ENCODE results near the gene CPSF3. TPM values are rescaled to one million over a fixed set of nuclear protein-coding genes. Genes with fewer than 3 reads are reported as not detected.
A peak's percentile ranks its signal among the peaks of the same experiment; 100 is the strongest.

The CPSF3 gene
- total RNA-seq = 10 to 100 TPM; 32.7 to 64.5 (median 41.8) TPM

- peak; percentile 83 to 94 (median 92) for ATAC-seq (replicated peaks in 6 of 8)
- peak within 1 kb of the TSS; percentile 59 to 98 (median 84) for H3K4me3 ChIP-seq
- in situ Hi-C loops (cut with MboI; ENCODE audit: low pct_unique_long_range_greater_than_20kb in 2 of 9, low sequenced_read_pairs in 9 of 9, unreplicated experiment in 9 of 9) = no loop called here
- peaks cover 13 to 21% of the 10 kb centered on the region in 2 donors for H3K4me1 ChIP-seq (replicated peaks in 1 of 2)
- peak within 1 kb of the TSS; percentile 70 to 89 for H3K27ac ChIP-seq
- WGBS, 10 experiments = 0 to 6% (median 1%) methylated on average over 1 to 17 of the region's 91 CpGs; no CpG with 5 or more reads in 3 of the 10 experiments
Observed at GRCh38 chr2:9423100-9423921, at the start of gene CPSF3, which contains the start of gene ITGB1BP1. Gene CPSF3, plus strand, starts transcription at chr2:9423654. Its CDS starts 120 bp downstream, at chr2:9423774. Gene ITGB1BP1, minus strand, starts transcription at chr2:9423528. Its CDS starts 4,831 bp downstream, at chr2:9418697.

- H3K4me1 ChIP-seq (replicated peaks in 1 of 2) = no peaks in the 10 kb centered on the region
- 80 to 100% (median 91%) methylated on average over 3 to 17 of the region's 18 CpGs; no CpG with 5 or more reads in 4 of the 10 experiments for WGBS, 10 experiments
- no peak for ATAC-seq (replicated peaks in 6 of 8)
- in situ Hi-C loops (cut with MboI; ENCODE audit: low pct_unique_long_range_greater_than_20kb in 2 of 9, low sequenced_read_pairs in 9 of 9, unreplicated experiment in 9 of 9) = no loop called here
- no peak overlapping the region for H3K4me3 ChIP-seq
- H3K27ac ChIP-seq = no peak overlapping the region
Observed at GRCh38 chr2:9374071-9374730, 49.3 kb upstream of the CPSF3 start.

DNA sequence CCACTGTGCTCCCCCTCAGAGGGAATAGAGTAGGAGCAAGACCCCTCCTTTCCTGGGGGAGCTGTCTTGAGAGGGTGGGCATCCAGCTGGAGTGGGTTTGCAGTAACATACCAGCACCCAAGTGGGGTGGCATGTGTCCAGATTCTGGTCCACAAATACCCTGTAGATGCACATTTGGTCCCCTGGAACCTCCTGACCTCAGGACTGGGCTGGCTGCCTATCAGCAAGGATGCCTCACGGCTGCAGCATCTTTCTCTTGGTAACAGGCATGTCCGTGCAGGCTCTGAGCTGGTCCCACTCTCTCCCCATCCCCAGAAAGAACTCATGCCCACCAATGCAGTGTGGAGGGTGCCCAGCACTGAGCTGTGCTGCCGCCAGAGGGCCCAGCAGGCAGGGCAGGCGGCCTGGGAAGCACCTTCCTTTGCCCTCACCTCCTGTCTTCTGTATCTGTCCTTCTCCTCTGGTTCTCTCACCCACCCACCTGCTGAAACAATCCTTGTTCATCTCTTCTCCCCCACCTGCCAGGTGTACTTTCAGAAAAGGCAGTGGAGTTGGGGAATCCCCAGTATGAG lies 47.5 kb upstream of the CPSF3 start:
- Histone ChIP-seq H3K4me3 (no peak overlapping the region), H3K4me1 (replicated peaks in 1 of 2) (no peaks in the 10 kb centered on the region), H3K27ac (no peak overlapping the region)
- ATAC-seq (replicated peaks in 6 of 8) = no peak
- WGBS, 10 experiments = 67 to 100% (median 100%) methylated on average over 1 to 3 of the region's 4 CpGs; no CpG with 5 or more reads in 4 of the 10 experiments
- in situ Hi-C loops (cut with MboI; ENCODE audit: low pct_unique_long_range_greater_than_20kb in 2 of 9, low sequenced_read_pairs in 9 of 9, unreplicated experiment in 9 of 9) = no loop called here

- WGBS, 10 experiments = 62 to 93% (median 76%) methylated on average over 1 to 8 of the region's 9 CpGs; no CpG with 5 or more reads in 3 of the 10 experiments
- ATAC-seq (replicated peaks in 6 of 8) = no peak
- in situ Hi-C loops (cut with MboI; ENCODE audit: low pct_unique_long_range_greater_than_20kb in 2 of 9, low sequenced_read_pairs in 9 of 9, unreplicated experiment in 9 of 9) = no loop called here
- Histone ChIP-seq H3K4me3 (no peak overlapping the region), H3K27ac (no peak overlapping the region), H3K4me1 (replicated peaks in 1 of 2) (no peaks in the 10 kb centered on the region)
Observed at GRCh38 chr2:9377461-9378097, 45.9 kb upstream of the CPSF3 start.

DNA sequence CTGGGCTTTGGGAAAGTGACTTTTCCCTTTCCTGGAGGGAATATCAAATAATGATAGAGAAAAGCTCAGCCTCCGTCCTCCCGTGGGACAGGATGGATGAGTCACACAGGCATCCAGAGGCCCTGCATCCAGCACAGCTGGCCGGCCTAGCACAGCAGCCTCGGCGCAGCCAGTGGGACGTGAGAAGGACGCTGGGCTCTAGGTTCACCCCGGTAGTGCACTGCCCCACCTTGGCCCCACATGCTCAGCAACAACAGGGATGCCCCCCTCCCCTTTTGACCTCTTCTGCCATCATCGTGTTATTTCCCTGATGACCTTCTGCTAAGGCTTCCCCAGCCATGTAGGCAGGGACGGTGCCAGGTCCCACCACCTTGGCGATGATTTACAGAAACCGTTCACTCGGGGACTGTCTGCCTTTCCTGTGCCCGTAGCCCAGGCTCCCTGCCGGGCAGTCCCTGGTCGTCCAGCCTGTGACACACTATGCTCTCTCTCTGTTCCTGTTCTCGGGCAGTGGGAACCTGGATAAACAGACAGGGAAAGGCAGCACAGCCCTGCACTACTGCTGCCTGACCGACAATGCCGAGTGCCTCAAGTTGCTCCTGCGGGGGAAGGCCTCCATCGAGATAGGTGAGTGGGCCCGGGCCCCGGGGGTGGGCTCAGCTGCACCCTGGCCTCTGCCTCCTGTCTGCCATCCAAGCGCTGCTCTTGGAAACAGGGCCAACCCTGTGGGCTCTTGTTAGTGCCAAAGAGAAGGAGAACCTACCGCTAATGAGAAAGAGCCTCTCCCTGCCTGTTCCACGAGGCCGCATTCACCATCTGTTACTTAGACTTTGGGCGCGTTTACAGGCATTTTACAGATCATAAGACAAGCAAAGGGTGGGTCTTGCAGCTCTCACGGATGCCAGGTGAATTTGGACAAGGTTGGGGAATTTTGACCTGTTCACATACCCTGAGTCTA lies 44.7 kb upstream of the CPSF3 start:
- Histone ChIP-seq H3K4me1 (replicated peaks in 1 of 2) (no peaks in the 10 kb centered on the region), H3K4me3 (no peak overlapping the region), H3K27ac (no peak overlapping the region)
- in situ Hi-C loops (cut with MboI; ENCODE audit: low pct_unique_long_range_greater_than_20kb in 2 of 9, low sequenced_read_pairs in 9 of 9, unreplicated experiment in 9 of 9) = no loop called here
- 57 to 90% (median 86%) methylated on average over 3 to 22 of the region's 30 CpGs; no CpG with 5 or more reads in 5 of the 10 experiments for WGBS, 10 experiments
- ATAC-seq (replicated peaks in 6 of 8) = peak in 7 of 8 experiments; percentile 60 to 89 (median 79)

DNA sequence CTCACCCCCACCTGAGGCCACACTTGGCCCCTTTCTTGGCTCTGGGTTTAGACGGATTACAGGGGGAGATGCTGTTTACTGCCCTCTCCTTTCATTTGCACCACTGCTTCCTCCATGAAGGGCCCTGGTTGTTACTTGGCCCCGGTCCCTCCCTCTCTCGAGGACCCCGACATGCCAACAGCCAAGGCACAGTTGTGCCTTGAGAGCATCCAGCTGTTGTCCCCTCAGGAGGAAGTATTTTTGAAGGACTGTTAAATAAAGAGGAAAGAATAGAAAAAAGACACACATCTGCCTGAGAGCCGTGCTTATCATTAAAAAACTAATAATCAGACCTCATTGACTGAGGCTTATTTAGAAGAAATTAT lies 44.1 kb upstream of the CPSF3 start:
- no peak overlapping the region for H3K4me3 ChIP-seq
- no peak overlapping the region for H3K27ac ChIP-seq
- in situ Hi-C loops (cut with MboI; ENCODE audit: low pct_unique_long_range_greater_than_20kb in 2 of 9, low sequenced_read_pairs in 9 of 9, unreplicated experiment in 9 of 9) = no loop called here
- no peak for ATAC-seq (replicated peaks in 6 of 8)
- no peaks in the 10 kb centered on the region for H3K4me1 ChIP-seq (replicated peaks in 1 of 2)
- 88 to 100% (median 100%) methylated on average over 1 to 4 of the region's 5 CpGs; no CpG with 5 or more reads in 4 of the 10 experiments for WGBS, 10 experiments

DNA sequence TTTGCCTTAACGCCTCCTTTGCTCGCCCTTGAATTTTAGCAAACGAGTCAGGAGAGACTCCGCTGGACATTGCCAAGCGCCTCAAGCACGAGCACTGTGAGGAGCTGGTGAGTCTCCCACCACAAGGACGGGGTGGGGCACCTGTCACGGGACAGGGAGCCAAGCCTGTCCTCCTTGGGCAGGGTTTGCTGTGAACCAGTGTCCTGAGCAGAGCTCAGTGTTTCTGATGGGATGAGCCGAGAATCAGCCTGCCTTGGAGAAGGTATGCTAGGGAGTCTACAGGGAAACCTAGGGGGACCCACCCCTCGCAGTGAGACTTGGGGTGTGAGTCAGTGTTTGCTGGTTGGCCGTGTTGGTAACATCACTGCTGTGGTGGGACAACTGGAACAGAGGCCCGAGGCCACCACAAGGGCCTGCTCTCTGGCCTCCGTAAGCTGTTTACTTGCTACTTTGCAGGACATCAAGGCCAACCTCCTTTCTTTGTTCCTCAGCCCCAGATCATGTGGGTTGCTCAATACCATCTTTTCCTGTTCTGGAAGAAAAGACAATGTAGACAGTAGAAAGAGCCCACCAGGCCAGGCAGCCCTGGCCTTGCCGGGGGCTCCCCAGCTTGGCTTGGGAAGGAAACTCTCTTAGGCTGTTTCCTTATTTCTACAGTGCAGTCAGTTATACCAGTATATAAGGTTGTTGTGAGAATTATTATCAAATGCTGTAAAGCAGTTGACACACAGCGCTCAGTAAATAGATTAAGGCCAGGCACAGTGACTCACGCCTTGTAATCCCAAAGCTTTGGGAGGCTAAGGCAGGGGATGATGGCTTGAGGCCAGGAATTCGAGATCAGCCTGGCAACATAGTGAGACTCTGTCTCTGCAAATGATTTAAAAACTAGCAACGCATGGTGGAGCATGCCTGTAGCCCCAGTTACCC lies 42.5 kb upstream of the CPSF3 start:
- no peak overlapping the region for H3K27ac ChIP-seq
- peak in 6 of 8 experiments; percentile 18 to 82 (median 64) for ATAC-seq (replicated peaks in 6 of 8)
- WGBS, 10 experiments = 19 to 100% (median 92%) methylated on average over 1 to 12 of the region's 18 CpGs; no CpG with 5 or more reads in 1 of the 10 experiments

DNA sequence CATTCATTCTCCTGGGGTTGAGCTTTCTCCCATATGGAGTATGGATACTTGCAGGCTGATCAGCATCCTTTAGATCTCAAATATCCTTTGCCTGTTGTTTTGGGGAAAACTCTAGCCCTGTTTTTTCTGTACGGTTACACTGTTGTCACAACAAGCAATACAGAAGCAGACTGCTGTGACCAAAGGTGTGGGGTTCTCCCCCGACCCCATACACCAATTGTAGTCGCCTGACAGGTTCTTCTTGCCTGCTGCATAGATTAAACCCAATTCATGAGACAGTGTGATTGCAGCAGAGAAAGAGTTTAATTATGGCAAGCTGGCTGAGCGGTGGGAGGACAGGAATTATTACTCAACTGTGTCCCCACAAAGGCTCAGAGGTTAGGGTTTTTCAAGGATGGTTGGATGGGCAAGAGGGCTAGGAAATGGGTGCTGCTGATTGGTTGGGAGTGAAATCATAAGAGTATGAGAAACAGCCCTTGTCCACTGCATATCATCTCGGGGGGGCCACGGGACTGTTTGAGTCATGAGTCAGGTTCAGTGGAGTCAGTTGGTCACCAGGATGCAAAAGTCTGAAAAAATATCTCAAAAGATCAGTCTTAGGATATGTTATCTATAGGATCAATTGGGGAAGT lies 40.7 kb upstream of the CPSF3 start:
- Histone ChIP-seq H3K4me1 (replicated peaks in 1 of 2) (no peaks in the 10 kb centered on the region), H3K4me3 (no peak overlapping the region), H3K27ac (no peak overlapping the region)
- no peak for ATAC-seq (replicated peaks in 6 of 8)
- in situ Hi-C loops (cut with MboI; ENCODE audit: low pct_unique_long_range_greater_than_20kb in 2 of 9, low sequenced_read_pairs in 9 of 9, unreplicated experiment in 9 of 9) = no loop called here
- 60 to 100% (median 100%) methylated on average over 1 to 5 of the region's 6 CpGs; no CpG with 5 or more reads in 1 of the 10 experiments for WGBS, 10 experiments

More for the DNA sequence above, 42.5 kb upstream of the CPSF3 start:
- in situ Hi-C loops (cut with MboI; ENCODE audit: low pct_unique_long_range_greater_than_20kb in 2 of 9, low sequenced_read_pairs in 9 of 9, unreplicated experiment in 9 of 9) = no loop called here
- Histone ChIP-seq H3K4me3 (no peak overlapping the region), H3K4me1 (replicated peaks in 1 of 2) (no peaks in the 10 kb centered on the region)

- no peaks in the 10 kb centered on the region for H3K4me1 ChIP-seq (replicated peaks in 1 of 2)
- no peak overlapping the region for H3K4me3 ChIP-seq
- WGBS, 10 experiments = 70 to 100% (median 100%) methylated on average over 1 to 4 of the region's 4 CpGs; no CpG with 5 or more reads in 5 of the 10 experiments
- H3K27ac ChIP-seq = no peak overlapping the region
- no peak for ATAC-seq (replicated peaks in 6 of 8)
- in situ Hi-C loops (cut with MboI; ENCODE audit: low pct_unique_long_range_greater_than_20kb in 2 of 9, low sequenced_read_pairs in 9 of 9, unreplicated experiment in 9 of 9) = no loop called here
Observed at GRCh38 chr2:9384521-9384920, 38.9 kb upstream of the CPSF3 start.

DNA sequence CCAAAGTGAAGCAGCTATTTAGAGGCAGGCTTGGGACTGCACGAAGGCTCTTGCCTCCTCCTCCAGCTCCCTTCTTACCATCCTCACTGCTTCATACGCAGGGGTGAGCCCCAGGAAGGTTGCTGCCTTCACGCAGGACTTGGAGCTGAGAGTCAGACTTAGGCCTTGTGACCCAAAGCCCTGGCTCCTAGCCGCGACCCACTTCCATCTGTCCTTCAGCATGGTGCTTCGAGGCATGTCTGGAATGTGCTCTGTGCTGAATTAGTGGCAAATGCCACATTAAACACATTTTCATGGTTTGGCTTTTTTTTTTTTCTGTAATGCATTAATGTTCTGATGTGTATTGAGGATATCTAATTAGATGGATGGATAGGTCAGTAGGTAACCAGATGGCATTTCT lies 37.6 kb upstream of the CPSF3 start:
- ATAC-seq (replicated peaks in 6 of 8) = no peak
- Histone ChIP-seq H3K4me1 (replicated peaks in 1 of 2) (no peaks in the 10 kb centered on the region), H3K4me3 (no peak overlapping the region), H3K27ac (no peak overlapping the region)
- 40 to 100% (median 96%) methylated on average over 1 to 5 of the region's 6 CpGs; no CpG with 5 or more reads in 1 of the 10 experiments for WGBS, 10 experiments
- in situ Hi-C loops (cut with MboI; ENCODE audit: low pct_unique_long_range_greater_than_20kb in 2 of 9, low sequenced_read_pairs in 9 of 9, unreplicated experiment in 9 of 9) = no loop called here

DNA sequence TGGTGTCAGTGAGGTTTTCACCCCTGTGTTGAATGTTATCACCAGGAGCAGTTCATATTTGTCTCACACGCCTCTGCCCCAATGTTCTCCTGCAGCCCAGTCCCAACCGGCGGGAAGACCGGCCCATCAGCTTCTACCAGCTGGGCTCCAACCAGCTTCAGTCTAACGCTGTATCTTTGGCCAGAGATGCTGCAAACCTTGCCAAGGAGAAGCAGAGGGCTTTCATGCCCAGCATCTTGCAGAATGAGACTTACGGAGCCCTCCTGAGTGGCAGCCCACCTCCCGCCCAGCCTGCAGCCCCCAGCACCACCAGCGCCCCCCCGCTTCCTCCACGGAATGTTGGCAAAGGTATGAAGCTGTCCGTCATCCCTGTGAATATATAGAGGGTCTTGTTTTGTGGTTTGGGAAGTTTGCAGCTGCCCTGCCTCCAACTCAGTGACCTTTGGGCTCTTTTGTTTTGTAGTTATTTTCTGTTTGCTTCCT lies 35.2 kb upstream of the CPSF3 start:
- Histone ChIP-seq H3K4me1 (replicated peaks in 1 of 2) (peaks cover 8 to 12% of the 10 kb centered on the region in 2 donors), H3K27ac (no peak overlapping the region), H3K4me3 (no peak overlapping the region)
- ATAC-seq (replicated peaks in 6 of 8) = no peak
- 83 to 100% (median 94%) methylated on average over 1 to 4 of the region's 11 CpGs; no CpG with 5 or more reads in 6 of the 10 experiments for WGBS, 10 experiments
- in situ Hi-C loops (cut with MboI; ENCODE audit: low pct_unique_long_range_greater_than_20kb in 2 of 9, low sequenced_read_pairs in 9 of 9, unreplicated experiment in 9 of 9) = no loop called here

Data from motor neuron (in vitro differentiated cells).